ENCODE measurements around the gene RILPL1.

DNA sequence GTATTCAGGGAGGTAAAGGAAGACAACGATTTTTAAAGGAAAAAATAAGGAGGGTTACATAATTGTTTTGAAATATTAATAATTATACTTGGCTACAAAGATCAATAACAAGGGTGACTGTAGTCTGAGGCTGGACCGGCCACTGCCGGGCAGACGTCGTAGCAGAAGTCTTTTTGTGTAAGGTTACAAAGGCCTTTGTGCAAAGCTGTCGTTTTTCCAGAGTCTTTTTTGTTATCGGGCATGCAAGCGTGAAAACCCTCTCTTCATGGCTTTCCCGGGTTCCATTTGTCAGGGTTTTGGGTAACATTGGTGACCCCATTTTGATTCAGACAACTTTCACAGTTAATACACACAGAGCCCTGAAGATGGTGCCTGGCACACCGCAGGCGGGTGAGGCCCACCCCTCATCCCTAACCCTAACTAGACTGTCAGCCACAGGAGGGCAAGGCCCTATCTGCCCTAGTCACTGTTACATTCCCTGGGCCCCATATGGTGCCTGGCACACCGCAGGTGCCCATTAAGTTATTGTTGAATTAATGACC, 31.3 kb downstream of the RILPL1 start:
- no peak for TF ChIP-seq POLR2A (IDR thresholded peaks at IDR 0.05)
- no peak for TF ChIP-seq POLR2AphosphoS5 (IDR thresholded peaks at IDR 0.05)
- TF ChIP-seq, protein P1, sequence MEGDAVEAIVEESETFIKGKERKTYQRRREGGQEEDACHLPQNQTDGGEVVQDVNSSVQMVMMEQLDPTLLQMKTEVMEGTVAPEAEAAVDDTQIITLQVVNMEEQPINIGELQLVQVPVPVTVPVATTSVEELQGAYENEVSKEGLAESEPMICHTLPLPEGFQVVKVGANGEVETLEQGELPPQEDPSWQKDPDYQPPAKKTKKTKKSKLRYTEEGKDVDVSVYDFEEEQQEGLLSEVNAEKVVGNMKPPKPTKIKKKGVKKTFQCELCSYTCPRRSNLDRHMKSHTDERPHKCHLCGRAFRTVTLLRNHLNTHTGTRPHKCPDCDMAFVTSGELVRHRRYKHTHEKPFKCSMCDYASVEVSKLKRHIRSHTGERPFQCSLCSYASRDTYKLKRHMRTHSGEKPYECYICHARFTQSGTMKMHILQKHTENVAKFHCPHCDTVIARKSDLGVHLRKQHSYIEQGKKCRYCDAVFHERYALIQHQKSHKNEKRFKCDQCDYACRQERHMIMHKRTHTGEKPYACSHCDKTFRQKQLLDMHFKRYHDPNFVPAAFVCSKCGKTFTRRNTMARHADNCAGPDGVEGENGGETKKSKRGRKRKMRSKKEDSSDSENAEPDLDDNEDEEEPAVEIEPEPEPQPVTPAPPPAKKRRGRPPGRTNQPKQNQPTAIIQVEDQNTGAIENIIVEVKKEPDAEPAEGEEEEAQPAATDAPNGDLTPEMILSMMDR (IDR thresholded peaks at IDR 0.05): no peak
